H9 (cell line): ENCODE results near the gene DENND5B. TPM values are rescaled to one million over a fixed set of nuclear protein-coding genes. Genes with fewer than 3 reads are reported as not detected.
"Not testable (repeated sequence)": the region's sequence is repeated elsewhere in the genome, so short reads cannot be mapped to it uniquely, and the experiment has no call there.

Experiments
- DNase-seq: peaks from one replicate; pipeline ENCODE4 v3.0.0-alpha.2; 2017
- H2AFZ ChIP-seq: one replicate; pipeline ENCODE4 v1.6.1; 2013; ENCODE audit warnings: mild to moderate bottlenecking, low read length, control low read depth, moderate library complexity
- H2AK5ac ChIP-seq: 2 replicates; pipeline ENCODE4 v1.6.1; 2013; ENCODE audit warnings: low read length, control low read depth, mixed read lengths; ENCODE audit not compliant: insufficient read length
- H2BK120ac ChIP-seq: one replicate; pipeline ENCODE4 v1.6.1; 2013; ENCODE audit warnings: low read depth, mild to moderate bottlenecking, low read length, control low read depth, inconsistent platforms; ENCODE audit not compliant: poor library complexity, severe bottlenecking
- H2BK12ac ChIP-seq: 2 replicates; pipeline ENCODE4 v1.6.1; 2013; ENCODE audit warnings: low read length, control low read depth, mixed read lengths, low read depth; ENCODE audit not compliant: insufficient read length
- H2BK15ac ChIP-seq: 2 replicates; pipeline ENCODE4 v1.6.1; 2013; ENCODE audit warnings: low read depth, low read length, control low read depth
- H2BK20ac ChIP-seq: one replicate; pipeline ENCODE4 v1.6.1; 2013; ENCODE audit warnings: low read depth, mild to moderate bottlenecking, low read length, control low read depth, inconsistent platforms; ENCODE audit not compliant: poor library complexity, severe bottlenecking
- H2BK5ac ChIP-seq: 2 replicates; pipeline ENCODE4 v1.6.1; 2013; ENCODE audit warnings: low read length, control low read depth, mixed read lengths; ENCODE audit not compliant: insufficient read length
- H3K14ac ChIP-seq: 2 replicates; pipeline ENCODE4 v1.6.1; 2013; ENCODE audit warnings: low read length, control low read depth; ENCODE audit not compliant: insufficient read depth
- H3K18ac ChIP-seq: 2 replicates; pipeline ENCODE4 v1.6.1; 2013; ENCODE audit warnings: low read depth, mild to moderate bottlenecking, mixed read lengths, low read length, control low read depth; ENCODE audit not compliant: insufficient read length
- H3K23ac ChIP-seq: 2 replicates; pipeline ENCODE4 v1.6.1; 2013; ENCODE audit warnings: low read length, control low read depth, mixed read lengths, low read depth; ENCODE audit not compliant: insufficient read length
- H3K23me2 ChIP-seq: 2 replicates; pipeline ENCODE4 v1.6.1; 2013; ENCODE audit warnings: low read depth, mild to moderate bottlenecking, mixed read lengths, low read length, control low read depth; ENCODE audit not compliant: insufficient read length, poor library complexity, severe bottlenecking
- H3K27ac ChIP-seq: 2 replicates; pipeline ENCODE4 v1.5.1; 2013; ENCODE audit warnings: low read length, control low read depth, mixed read lengths, low read depth; ENCODE audit not compliant: insufficient read length
- H3K27me3 ChIP-seq: 2 replicates; pipeline ENCODE4 v1.6.1; 2013; ENCODE audit warnings: low read length, control low read depth, inconsistent platforms; ENCODE audit not compliant: insufficient read depth
- H3K4ac ChIP-seq: 2 replicates; pipeline ENCODE4 v1.6.1; 2013; ENCODE audit warnings: low read depth, mild to moderate bottlenecking, control low read depth, inconsistent platforms, low read length, moderate library complexity
- H3K4me1 ChIP-seq: 2 replicates; pipeline ENCODE4 v1.6.1; 2013; ENCODE audit warnings: low read length, control low read depth, inconsistent platforms; ENCODE audit not compliant: insufficient read depth
- H3K4me2 ChIP-seq: 2 replicates; pipeline ENCODE4 v1.6.1; 2013; ENCODE audit warnings: low read length, control low read depth, mixed read lengths; ENCODE audit not compliant: insufficient read length, insufficient read depth
- H3K56ac ChIP-seq: 2 replicates; pipeline ENCODE4 v1.6.1; 2013; ENCODE audit warnings: low read depth, mild to moderate bottlenecking, mixed read lengths, low read length, control low read depth; ENCODE audit not compliant: insufficient read length
- H3K79me1 ChIP-seq: 2 replicates; pipeline ENCODE4 v1.6.1; 2013; ENCODE audit warnings: low read depth, mild to moderate bottlenecking, moderate library complexity, low read length, control low read depth, inconsistent platforms; ENCODE audit not compliant: insufficient read depth, poor library complexity, severe bottlenecking
- H3K79me2 ChIP-seq: 2 replicates; pipeline ENCODE4 v1.6.1; 2013; ENCODE audit warnings: low read length, control low read depth, inconsistent platforms; ENCODE audit not compliant: insufficient read depth
- H3K9ac ChIP-seq: 2 replicates; pipeline ENCODE4 v1.6.1; 2013; ENCODE audit warnings: low read length, control low read depth, mixed read lengths; ENCODE audit not compliant: insufficient read length; ENCODE audit errors: extremely low read depth
- H3K9me3 ChIP-seq: one replicate; pipeline ENCODE4 v1.6.1; 2013; ENCODE audit warnings: low read depth, low read length, inconsistent platforms; ENCODE audit not compliant: control insufficient read depth
- H3T11ph ChIP-seq: one replicate; pipeline ENCODE4 v1.6.1; 2013; ENCODE audit warnings: mild to moderate bottlenecking, low read length, control low read depth, inconsistent platforms
- H4K20me1 ChIP-seq: one replicate; pipeline ENCODE4 v1.6.1; 2013; ENCODE audit not compliant: control insufficient read depth, insufficient read length, insufficient read depth
- H4K5ac ChIP-seq: 2 replicates; pipeline ENCODE4 v1.6.1; 2013; ENCODE audit warnings: low read depth, mild to moderate bottlenecking, mixed read lengths, low read length, control low read depth; ENCODE audit not compliant: insufficient read length
- H4K8ac ChIP-seq: replicated peaks from 2 replicates; pipeline ENCODE4 v1.6.1; 2013; ENCODE audit warnings: low read length, control low read depth, mixed read lengths, low read depth; ENCODE audit not compliant: insufficient read length
- H4K91ac ChIP-seq: 2 replicates; pipeline ENCODE4 v1.6.1; 2013; ENCODE audit warnings: low read depth, mild to moderate bottlenecking, moderate library complexity, mixed read lengths, low read length, control low read depth; ENCODE audit not compliant: insufficient read length
- H3K27ac Mint-ChIP-seq, 3 experiments: 2 replicates in 2 of 3; 3 replicates in 1 of 3; pipeline ENCODE4 v1.8.0; 2020 to 2021; ENCODE audit warnings: mixed read lengths in 3 of 3, mild to moderate bottlenecking in 1 of 3, moderate library complexity in 1 of 3
- H3K27me3 Mint-ChIP-seq: 2 replicates; pipeline ENCODE4 v1.8.0; 2021; ENCODE audit warnings: low read depth, mild to moderate bottlenecking, moderate library complexity, mixed read lengths
- H3K36me3 Mint-ChIP-seq, 3 experiments: 2 replicates in 2 of 3; 3 replicates in 1 of 3; pipeline ENCODE4 v1.8.0; 2020 to 2021; ENCODE audit warnings: low read depth in 3 of 3, mixed read lengths in 3 of 3; ENCODE audit not compliant: insufficient read depth in 1 of 3
- H3K4me1 Mint-ChIP-seq, 2 experiments: 2 replicates each; pipeline ENCODE4 v1.8.0; 2020; ENCODE audit warnings: mixed read lengths in 2 of 2
- H3K4me3 Mint-ChIP-seq, 2 experiments: 2 replicates in 1 of 2; 3 replicates in 1 of 2; pipeline ENCODE4 v1.8.0; 2020 to 2021; ENCODE audit warnings: mild to moderate bottlenecking in 2 of 2, mixed read lengths in 2 of 2, moderate library complexity in 1 of 2
- H3K9me3 Mint-ChIP-seq, 2 experiments: 2 replicates in 1 of 2; 3 replicates in 1 of 2; pipeline ENCODE4 v1.8.0; 2020; ENCODE audit warnings: mild to moderate bottlenecking in 2 of 2, mixed read lengths in 2 of 2, moderate library complexity in 1 of 2
- WGBS: extraction: QIAGEN DNeasy Blood & Tissue Kit; methylation state at CpG from one replicate; pipeline ENCODE4 v1.1.7; 2013; ENCODE audit warnings: missing lambda C conversion rate, low lambda C conversion rate, mixed read lengths; ENCODE audit not compliant: insufficient read length; ENCODE audit errors: extremely low coverage; 5-methylcytosine and 5-hydroxymethylcytosine counted together
- total RNA-seq: library from RNA; stranded (reverse); gene quantifications from 2 replicates; pipeline ENCODE4 v1.2.1, GENCODE V29; 2021

DENND5B gene
- total RNA-seq, 1 experiment from 2014 or later: 13.4 TPM

DNA sequence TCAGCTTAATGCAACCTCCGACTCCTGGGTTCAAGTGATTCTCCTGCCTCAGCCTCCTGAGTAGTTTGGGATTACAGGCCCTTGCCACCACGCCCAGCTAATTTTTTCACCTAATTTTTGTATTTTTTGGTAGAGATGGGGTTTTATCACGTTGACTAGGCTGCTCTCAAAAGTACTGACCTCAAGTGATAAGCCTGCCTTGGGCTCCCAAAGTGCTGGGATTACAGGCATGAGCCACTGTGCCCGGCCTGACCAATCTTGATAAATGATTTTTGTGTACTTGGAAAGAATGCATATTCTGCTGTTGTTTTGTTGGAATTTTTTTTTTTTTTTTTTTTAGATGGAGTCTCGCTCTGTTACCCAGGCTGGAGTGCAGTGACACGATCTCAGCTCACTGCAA is 215.5 kb downstream of the DENND5B start:
- H3K23ac ChIP-seq, H3K27me3 ChIP-seq, H4K91ac ChIP-seq, H4K5ac ChIP-seq, H3K79me1 ChIP-seq, H2AK5ac ChIP-seq, H3K56ac ChIP-seq, H3K27me3 Mint-ChIP-seq, H3K23me2 ChIP-seq, H3T11ph ChIP-seq, H3K4me3 Mint-ChIP-seq, H3K14ac ChIP-seq, H4K20me1 ChIP-seq, H2BK15ac ChIP-seq, H2BK120ac ChIP-seq, H2AFZ ChIP-seq, H3K9me3 ChIP-seq, H3K18ac ChIP-seq, H3K9ac ChIP-seq, H2BK5ac ChIP-seq, H3K36me3 Mint-ChIP-seq, H2BK12ac ChIP-seq, H4K8ac ChIP-seq, H3K4ac ChIP-seq, H3K4me2 ChIP-seq, H3K79me2 ChIP-seq, H3K4me1 ChIP-seq, H2BK20ac ChIP-seq, H3K27ac ChIP-seq, H3K9me3 Mint-ChIP-seq: not testable (repeated sequence)
- no CpG with 5 or more reads among the region's 6 CpGs for WGBS
- peaks cover 10 to 17% of the 10 kb centered on the region in 2 experiments for H3K4me1 Mint-ChIP-seq
- peak; percentile 6 for DNase-seq
- 0 out of 7 replicates have a peak overlapping the region, but pooled peaks of 1 of the 3 experiments have one; percentile 36 for H3K27ac Mint-ChIP-seq
